Femur (tissue), 1 donor: ENCODE measurements around the gene PLBD1.

Experiments used
- DNase-seq: peaks from one replicate; pipeline ENCODE4 v3.0.0-alpha.2; 2017

The PLBD1 gene, protein sequence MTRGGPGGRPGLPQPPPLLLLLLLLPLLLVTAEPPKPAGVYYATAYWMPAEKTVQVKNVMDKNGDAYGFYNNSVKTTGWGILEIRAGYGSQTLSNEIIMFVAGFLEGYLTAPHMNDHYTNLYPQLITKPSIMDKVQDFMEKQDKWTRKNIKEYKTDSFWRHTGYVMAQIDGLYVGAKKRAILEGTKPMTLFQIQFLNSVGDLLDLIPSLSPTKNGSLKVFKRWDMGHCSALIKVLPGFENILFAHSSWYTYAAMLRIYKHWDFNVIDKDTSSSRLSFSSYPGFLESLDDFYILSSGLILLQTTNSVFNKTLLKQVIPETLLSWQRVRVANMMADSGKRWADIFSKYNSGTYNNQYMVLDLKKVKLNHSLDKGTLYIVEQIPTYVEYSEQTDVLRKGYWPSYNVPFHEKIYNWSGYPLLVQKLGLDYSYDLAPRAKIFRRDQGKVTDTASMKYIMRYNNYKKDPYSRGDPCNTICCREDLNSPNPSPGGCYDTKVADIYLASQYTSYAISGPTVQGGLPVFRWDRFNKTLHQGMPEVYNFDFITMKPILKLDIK

GRCh38 chr12:14567351-14568162, at the start of gene PLBD1:
PLBD1 (minus strand) TSS chr12:14567883; CDS start chr12:14567696, 187 bp downstream.
- peak; percentile 83 for DNase-seq

GRCh38 chr12:14614704-14615121, 47.0 kb upstream of the PLBD1 start:
- no peak for DNase-seq

DNA sequence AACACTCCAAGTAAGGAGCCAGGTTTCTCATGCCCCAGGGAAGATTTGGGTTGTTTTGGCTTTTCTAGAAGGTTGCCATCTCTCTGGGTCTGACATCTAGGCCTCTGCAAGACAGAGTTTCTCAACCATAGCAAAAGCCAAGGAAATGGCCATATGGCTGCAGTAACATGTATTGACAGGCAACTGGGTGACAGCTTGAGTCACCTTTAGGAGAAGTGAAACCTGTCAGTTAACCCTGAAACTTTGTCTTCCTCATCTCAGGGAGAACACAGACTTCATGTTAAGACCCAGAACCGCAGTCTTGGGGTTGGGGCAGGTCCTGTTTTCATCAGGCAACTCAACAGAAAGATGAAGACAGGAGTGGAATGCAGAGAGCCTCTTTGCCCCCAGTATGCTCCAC, 46.0 kb upstream of the PLBD1 start:
- peak; percentile 17 for DNase-seq

DNA sequence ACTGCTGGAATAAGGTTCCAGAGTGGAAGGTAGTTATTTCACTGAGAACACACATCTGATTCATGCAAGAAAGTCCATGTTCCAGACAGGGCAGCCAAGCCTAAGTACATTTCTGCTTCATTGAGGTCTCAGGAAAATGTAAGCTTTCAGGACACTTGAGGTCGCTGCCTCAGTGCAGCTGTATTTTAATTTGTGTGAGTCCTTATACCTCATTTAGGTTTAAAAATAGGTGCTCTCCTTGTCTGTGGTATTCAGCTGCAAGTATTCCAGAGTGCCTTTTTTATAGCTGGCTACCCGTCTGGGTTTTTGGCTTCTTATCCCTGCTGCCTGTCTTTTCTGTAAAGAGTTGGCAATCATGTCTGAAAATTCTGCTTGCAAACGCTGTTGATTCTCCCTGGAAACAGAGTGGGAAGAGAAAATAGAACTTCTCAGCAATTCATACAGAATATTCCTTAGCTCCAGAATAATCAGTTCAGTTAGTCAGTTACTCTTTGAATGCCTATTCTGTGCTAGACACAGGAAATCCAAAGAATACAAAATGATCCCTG, 45.3 kb upstream of the PLBD1 start:
- peak; percentile 47 for DNase-seq

DNA sequence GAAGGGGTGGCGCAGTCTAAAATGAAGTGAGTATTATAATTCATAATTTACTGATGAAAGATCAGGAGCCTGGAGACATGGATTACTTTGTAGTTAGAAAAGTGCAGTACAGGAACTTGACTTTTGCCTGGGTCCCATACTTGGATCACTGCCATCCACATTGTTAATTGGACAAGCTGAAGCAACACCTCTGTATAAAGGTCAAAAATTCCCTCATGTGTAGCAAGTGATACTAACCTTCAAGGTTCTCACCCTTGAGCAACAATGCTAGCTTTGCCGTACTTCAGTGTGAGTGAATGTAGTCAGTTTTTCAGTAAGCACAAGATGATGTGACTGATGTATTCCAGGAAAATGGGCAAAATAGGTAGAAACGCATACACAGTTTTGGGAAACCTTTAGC, 44.6 kb upstream of the PLBD1 start:
- no peak for DNase-seq

GRCh38 chr12:14611640-14612203, 44.0 kb upstream of the PLBD1 start:
- DNase-seq = no peak

DNA sequence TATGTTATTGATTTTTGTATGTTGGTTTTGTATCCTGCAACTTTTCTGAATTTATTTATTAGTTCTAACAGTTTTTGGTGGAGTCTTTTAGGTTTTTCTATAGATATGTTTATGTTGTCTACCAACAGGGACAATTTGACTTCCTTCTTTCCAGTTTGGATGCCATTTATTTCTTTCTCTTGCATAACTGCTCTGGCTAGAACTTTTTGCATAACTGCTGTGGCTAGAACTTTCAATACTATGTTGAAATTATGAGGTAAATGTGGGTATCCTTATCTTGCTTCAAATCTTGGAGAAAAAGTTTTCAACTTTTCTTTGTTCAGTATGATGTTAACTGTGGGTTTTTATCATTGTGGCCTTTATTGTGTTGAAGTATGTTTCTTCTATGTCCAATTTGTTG, 39.9 kb upstream of the PLBD1 start:
- DNase-seq = no peak

- DNase-seq = no peak
Measured at GRCh38 chr12:14605401-14605989, 37.8 kb upstream of the PLBD1 start.

DNA sequence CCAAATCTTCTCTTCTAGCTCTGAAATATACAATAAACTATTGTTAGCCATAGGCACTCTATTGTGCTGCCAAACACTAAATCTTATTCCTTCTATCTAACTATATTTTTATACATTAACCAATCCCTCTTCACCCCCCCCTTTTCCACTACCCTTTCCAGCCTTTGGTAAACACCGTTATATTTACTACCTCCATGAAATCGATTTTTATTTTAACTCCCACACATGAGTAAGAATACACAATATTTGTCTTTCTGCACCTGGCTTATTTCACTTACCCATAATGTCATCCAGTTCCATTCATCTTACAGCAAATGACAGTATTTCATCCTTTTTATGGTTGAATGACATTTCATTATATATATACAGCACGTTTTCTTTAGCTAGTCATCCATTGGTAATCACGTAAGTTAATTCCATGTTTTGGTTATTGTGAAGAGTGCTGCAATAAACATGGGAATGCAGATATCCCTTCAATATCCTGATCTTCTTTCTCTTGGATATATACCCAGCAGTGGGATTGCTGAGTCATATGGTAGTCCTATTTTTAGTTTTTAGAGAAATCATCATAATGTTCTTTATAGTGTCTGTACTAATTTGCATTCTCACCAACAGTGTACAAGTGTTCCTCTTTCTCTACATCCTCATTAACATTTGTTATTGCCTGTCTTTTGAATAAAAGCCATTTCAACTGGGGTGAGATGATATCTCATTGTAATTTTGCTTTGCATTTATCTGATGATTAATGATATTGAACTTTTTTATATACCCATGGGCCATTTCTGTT, 34.2 kb upstream of the PLBD1 start:
- no peak for DNase-seq

GRCh38 chr12:14597480-14597879, 29.8 kb upstream of the PLBD1 start:
- DNase-seq = no peak

DNA sequence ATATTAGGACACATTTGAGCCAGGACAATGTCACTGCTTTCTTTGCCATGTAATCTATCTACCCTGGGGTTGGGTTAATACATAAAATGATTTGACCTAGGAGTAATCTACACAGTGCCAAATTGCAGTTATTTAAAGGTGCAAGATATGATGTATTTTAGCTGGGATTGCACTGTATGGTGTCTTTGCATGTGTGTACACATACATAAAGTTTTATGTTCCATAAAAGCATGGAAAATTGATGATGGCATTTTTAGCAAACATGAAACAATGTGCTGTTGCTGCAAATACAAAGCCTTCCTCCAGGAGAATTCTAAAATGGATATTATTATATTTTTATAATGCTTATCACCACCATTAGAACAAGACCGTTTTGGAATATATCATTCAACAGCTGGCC, 24.0 kb upstream of the PLBD1 start:
- no peak for DNase-seq

- DNase-seq = no peak
Measured at GRCh38 chr12:14589169-14590004, 21.7 kb upstream of the PLBD1 start.

- DNase-seq = no peak
Measured at GRCh38 chr12:14588571-14588970, 20.9 kb upstream of the PLBD1 start.

GRCh38 chr12:14578646-14579045, 11.0 kb upstream of the PLBD1 start:
- no peak for DNase-seq

- DNase-seq = no peak
Measured at GRCh38 chr12:14577344-14577743, 9.7 kb upstream of the PLBD1 start.

- no peak for DNase-seq
Measured at GRCh38 chr12:14576896-14577295, 9.2 kb upstream of the PLBD1 start.

DNA sequence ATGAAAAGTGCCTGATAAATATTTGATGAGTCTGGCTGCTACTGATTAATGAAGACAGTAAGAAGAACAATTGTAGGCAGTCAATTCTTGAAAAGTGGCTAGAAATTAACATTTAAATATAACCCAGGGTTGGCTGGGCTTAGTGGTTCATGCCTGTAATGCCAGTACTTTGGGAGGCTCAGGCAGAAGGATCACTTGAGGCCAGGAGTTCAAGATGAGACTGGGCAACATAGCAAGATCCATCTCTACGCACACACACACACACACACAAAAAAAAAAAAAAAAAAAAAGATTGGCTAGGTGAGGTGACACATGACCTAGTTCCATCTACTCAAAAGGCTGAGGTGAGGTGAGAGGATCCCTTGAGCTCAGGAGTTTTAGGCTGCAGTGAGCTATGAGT, 7.9 kb upstream of the PLBD1 start:
- no peak for DNase-seq

GRCh38 chr12:14573118-14573517, 5.4 kb upstream of the PLBD1 start:
- no peak for DNase-seq

DNA sequence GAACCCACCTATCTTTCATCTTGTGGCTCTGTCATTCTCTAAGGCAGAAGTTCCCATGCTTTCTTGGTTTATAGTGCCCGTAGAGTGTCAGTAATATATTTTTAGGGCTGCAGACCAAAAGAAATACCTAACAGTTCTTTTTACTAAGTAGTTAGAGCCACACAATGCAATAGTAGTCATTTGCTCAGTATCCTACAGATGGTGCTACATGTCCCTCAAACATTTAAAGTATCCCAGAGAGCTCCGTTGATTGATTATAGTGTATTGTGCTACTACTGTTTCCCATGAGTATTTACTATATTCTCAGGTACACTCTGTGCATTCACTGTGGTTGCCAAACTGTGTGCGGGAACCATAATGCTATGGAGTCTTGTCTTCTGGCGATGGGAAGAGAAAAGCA, 4.7 kb upstream of the PLBD1 start:
- DNase-seq = no peak

- no peak for DNase-seq
Measured at GRCh38 chr12:14571779-14572178, 4.1 kb upstream of the PLBD1 start.

- no peak for DNase-seq
Measured at GRCh38 chr12:14570231-14570630, 2.5 kb upstream of the PLBD1 start.
